HG03066 (cell line): Measurements from ENCODE around the gene CD44.

Experiments used
- ATAC-seq: cut with Tn5 transposase; IDR thresholded peaks from one replicate; pipeline ENCODE4 v1.9.1; 2021; ENCODE audit warnings: low read depth; ENCODE audit not compliant: unreplicated experiment

The CD44 gene

GRCh38 chr11:35281169-35281688, 142.3 kb downstream of the CD44 start:
- no peak for ATAC-seq
